Iris pigment epithelial cell (primary cell): ENCODE results near the gene ANKRD37.

Experiments
- DNase-seq: peaks from one replicate; pipeline ENCODE4 v3.0.0-alpha.2; 2011; ENCODE audit warnings: low read depth

Gene ANKRD37

DNA sequence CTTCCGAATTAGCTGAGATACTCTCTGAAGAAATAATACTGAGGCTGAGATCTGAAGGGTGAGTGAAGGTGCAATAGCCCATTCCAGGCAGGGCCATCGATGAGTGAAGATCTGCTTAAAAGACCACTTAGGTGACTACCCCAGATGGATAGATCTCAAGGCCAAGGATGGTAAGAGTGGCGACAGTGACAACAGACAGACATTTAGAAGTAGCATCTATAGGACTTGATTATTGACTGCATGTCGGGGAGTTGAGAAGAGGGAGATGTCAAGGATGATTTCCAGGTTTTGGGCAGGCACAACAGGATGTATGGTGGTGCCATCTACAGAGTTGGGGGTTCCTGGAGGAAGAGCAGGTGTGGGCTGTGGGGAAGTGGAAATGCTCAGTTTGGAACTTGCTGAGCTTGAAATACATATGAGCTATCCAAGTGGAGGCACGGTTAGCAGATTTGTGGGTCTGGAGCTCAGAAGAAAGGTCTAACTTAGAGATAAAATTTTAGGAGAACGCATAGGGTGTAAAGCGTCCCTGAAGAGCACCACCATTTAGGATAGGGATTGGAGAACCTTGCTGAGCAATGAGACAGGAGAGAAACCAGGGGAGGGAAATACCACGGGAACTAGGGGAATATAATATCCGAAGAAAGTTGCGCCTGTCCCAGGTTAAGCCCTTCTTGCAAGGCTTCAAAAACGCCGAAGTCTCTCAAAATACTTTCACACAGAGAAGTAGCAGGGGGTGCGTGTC lies 28.4 kb downstream of the ANKRD37 start:
- DNase-seq = peak; percentile 1

DNA sequence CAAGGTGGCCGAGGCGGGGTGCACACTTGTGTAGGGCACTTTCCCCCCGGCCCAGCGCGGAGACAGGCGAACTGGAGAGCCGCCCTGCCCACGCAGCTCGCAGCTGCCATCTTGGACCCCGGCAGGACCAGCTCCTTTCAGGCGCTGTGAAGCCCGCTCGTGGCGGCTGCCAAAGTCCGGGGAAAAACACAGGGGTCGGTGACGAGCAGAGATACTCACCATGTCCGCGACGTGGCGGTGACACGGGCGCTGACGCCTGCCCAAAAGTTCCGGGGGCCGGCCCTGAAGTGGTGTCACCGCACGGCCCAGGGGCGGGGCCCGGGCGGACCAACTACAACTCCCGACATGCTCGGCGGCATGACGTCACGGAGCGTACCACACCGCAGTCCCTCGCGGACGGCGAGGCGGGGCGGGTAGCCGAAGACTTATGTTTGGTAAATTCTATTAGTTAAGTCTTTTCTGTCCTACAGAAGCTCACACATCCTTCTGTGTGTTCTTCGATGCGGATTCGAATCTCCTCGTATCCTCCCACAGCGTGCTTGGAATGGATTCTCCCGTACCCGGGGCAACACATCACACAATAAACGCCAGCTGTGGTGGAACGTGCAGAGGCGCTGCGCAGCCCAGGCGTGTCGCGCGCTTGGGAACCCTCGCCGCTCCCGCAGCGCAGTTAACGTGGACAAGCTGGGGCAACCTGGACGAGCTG lies 29.2 kb downstream of the ANKRD37 start, which contains the start of gene UFSP2:
Gene UFSP2 (minus strand): TSS at position 318 of the 706 bp plus-strand sequence. CDS start 96 bp downstream, at position 222.
- peak; percentile 80 for DNase-seq

DNA sequence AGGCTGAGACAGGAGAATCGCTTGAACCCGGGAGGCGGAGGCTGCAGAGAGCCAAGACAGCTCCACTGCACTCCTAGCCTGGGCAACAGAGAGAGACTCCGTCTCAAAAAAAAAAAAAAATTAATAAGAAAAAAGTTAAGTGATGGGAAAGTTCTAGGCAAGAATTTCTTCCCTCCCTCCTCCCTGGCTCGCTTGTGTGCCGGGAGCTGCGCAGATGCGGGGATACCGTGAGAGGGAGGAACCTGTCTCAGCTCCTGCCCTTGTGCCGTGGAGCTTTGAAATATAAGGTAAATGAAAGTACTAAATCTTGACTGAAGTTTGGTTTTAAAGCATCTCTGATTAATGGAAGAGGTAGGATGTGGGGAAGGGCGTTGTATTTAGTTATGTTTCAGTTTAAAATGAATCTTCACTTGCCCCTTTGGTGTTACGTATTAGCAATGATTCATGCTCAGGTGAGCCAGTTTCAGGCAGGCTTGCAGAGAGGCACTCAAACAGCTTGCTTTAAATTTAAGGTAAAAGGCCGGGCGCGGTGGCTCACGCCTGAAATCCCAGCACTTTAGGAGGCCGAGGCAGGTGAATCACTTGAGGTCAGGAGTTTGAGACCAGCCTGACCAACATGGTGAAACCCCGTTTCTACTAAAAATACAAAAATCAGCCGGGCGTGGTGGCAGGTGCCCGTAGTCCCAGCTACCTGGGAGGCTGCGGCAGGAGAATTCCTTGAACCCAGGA lies 30.5 kb downstream of the ANKRD37 start:
- DNase-seq = no peak

DNA sequence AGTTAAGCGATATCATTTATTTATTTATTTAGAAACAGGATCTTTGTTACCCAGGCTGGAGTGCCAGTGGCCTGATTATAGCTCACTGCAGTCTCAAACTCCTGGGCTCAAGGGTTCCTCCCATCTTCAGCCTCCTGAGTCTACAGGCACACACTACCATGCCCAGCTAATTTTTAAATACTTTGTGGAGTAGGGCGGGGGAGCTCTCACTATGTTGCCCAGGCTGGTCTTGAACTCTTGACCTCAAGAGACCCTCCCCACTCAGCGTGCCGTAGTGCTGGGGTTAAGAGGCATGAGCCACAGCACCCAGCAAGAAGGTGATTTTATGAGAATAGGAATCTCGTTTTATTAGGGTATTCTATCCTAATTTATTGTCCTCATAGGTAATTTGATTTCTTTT lies 33.0 kb downstream of the ANKRD37 start:
- no peak for DNase-seq

DNA sequence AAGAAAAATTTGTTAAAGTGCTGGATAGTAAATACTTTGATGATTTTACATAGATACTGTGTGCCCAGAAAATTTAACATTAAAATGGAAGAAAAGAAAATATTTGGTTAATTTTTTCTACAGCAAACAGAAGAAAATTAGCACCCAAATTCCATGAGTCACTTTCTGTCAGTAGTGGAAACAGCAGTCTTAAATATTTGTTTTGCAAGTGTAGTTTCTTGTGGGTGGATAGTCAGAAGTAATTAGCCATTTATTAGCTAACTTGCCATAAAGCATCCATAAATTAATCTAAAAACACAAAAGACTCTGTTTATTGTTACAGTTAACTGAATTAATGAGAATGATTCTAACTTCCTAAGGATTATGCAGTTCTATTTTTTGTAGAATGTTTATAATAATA lies 38.8 kb downstream of the ANKRD37 start:
- no peak for DNase-seq

DNA sequence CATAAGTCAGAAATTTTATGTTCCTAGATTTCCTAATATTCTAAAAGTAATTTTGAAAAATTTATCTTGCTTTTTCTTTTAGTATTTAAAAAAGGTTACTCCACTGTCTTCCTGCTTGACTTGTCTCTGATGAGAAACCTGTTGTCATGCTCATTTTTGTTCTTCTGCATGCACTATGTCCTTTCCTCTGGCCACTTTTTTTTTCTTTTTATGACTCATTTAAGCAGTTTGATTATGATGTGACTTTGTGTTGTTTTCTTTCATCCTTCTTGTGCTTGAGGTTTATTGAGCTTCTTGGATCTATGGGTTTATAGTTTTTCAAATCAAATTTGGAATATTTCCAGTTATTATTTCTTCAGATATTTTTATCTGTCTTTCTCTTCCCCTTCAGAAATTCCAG lies 41.2 kb downstream of the ANKRD37 start:
- no peak for DNase-seq

DNA sequence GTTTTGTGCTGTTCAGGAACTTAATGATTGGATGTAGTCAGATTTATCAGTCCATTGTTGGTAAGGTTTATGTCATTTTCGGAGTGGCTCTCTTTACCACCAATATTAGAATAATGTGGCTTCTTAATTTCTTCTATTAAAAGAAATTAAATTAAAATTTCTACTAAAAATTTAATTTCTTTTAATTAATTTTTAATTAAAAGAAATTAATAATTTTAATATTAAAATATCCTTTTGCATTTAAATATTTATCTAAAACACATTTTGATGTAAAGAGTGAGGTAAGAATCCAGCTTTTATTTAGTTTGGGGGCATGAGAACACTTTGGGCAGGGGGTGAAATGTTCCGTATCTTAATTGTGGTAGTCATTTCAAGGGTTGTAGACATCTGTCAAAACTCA lies 44.8 kb downstream of the ANKRD37 start:
- no peak for DNase-seq

DNA sequence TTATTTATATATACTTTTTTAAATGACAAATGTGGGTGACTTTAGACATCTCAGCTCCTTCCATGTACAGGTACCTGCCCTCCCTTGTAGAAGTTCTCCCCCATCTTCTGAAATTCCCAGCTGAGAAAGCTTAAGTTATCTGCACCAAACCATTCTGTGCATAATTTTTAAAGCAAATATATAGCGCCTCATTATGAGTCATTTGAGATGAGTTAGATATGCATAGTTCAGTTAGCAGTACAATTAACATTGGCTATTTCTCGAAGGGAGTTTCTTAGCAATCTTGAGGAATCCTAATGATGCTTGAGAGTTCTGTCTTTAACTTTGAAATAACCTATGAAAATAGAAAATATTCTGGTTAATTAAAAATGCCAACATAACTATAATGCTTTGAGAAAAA lies 48.6 kb downstream of the ANKRD37 start:
- no peak for DNase-seq
